Stomach (tissue), 9 donors: Measurements from ENCODE around the gene CFAP46. TPM values are rescaled to one million over a fixed set of nuclear protein-coding genes. Genes with fewer than 3 reads are reported as not detected.

Experiments
- DNase-seq, 2 donors: peaks; one replicate each; pipeline versions ENCODE4 v3.0.0 to v3.0.0-alpha.2; 2013 to 2019
- H3K27ac ChIP-seq, 5 donors: fragments of 200-600 bp in 4 of 5; sonication (generic) in 4 of 5; one replicate each; pipeline ENCODE4 v1.5.1; 2013 to 2019; ENCODE audit warnings: mild to moderate bottlenecking in 1 of 5, moderate library complexity in 1 of 5
- H3K27me3 ChIP-seq, 3 donors: fragments of 200-600 bp; sonication (generic); one replicate each; pipeline ENCODE4 v1.5.1; 2017 to 2019; ENCODE audit warnings: mixed run types in 1 of 3
- H3K36me3 ChIP-seq, 4 donors: fragments of 200-600 bp; sonication (generic); 1 replicate in 3 of 4; 2 replicates in 1 of 4; pipeline ENCODE4 v1.5.1; 2016 to 2019
- H3K4me1 ChIP-seq, 4 donors: fragments of 200-600 bp; sonication (generic); one replicate each; pipeline ENCODE4 v1.5.1; 2016 to 2019
- H3K4me3 ChIP-seq, 4 donors: fragments of 200-600 bp; sonication (generic) in 3 of 4; one replicate each; pipeline ENCODE4 v1.5.1; 2016 to 2019; ENCODE audit warnings: mild to moderate bottlenecking in 1 of 4
- H3K9me3 ChIP-seq, 4 donors: fragments of 200-600 bp; sonication (generic); one replicate each; pipeline ENCODE4 v1.5.1; 2016 to 2019
- CTCF ChIP-seq, 7 experiments: fragments of 450-650 bp in 4 of 7; fragments of 200-600 bp in 3 of 7; sonication (generic) in 3 of 7; IDR thresholded peaks; one replicate each; pipeline ENCODE4 v1.5.1; 2016 to 2019; ENCODE audit warnings: antibody characterized with exemption in 7 of 7, control low read depth in 2 of 7, mild to moderate bottlenecking in 1 of 7
- EP300 ChIP-seq: sonication (generic); formaldehyde crosslinking; IDR thresholded peaks from one replicate; pipeline ENCODE4 v1.6.1; 2017; ENCODE audit warnings: antibody characterized with exemption
- POLR2A ChIP-seq, 4 donors: fragments of 450-650 bp; IDR thresholded peaks; one replicate each; pipeline ENCODE4 v1.6.1; 2016; ENCODE audit warnings: antibody characterized with exemption in 4 of 4, control low read depth in 2 of 4, mild to moderate bottlenecking in 1 of 4, moderate library complexity in 1 of 4
- POLR2AphosphoS5 ChIP-seq, 3 donors: sonication (generic); formaldehyde crosslinking; IDR thresholded peaks; one replicate each; pipeline ENCODE4 v1.6.1; 2016; ENCODE audit warnings: antibody characterized with exemption in 3 of 3
- WGBS, 5 donors: extraction: QIAGEN DNeasy Blood & Tissue Kit in 3 of 5; methylation state at CpG; one replicate each; pipeline versions ENCODE4 v1.1.5 to v1.1.7; 2013 to 2018; 5-methylcytosine and 5-hydroxymethylcytosine counted together
- intact Hi-C: fragments of 100-400 bp; cut with DNase I; formaldehyde crosslinking; loops from one replicate; pipeline ENCODE4 v1.15.1; 2023; ENCODE audit warnings: low total_unique reads
- polyA plus RNA-seq, 3 donors: library from polyadenylated mRNA; stranded (reverse); fragments of 200-250 nt; gene quantifications; one replicate each; pipeline ENCODE4 v1.2.3, GENCODE V29; 2013
- total RNA-seq, 5 donors: library from RNA; depleted of rRNA; stranded (reverse); fragments of >200 nt; gene quantifications; one replicate each; pipeline versions ENCODE4 v1.1.0 to v1.2.3, GENCODE V29; 2014 to 2016
- donor health status: healthy with polysubstance abuse.
- donor health status: Bipolar disorder and iron deficiency.
- donor health status: healthy.

The CFAP46 gene
- total and polyA plus RNA-seq, 8 donors, result under 0.01 to 5.8 (median 1.8) TPM; not detected in 1

GRCh38 chr10:132977807-132978206, 35.4 kb upstream of the CFAP46 start:
- intact Hi-C loops, result no loop called here
- TF ChIP-seq POLR2AphosphoS5 (IDR thresholded peaks at IDR 0.05), result no peak
- TF ChIP-seq EP300, result no peak
- TF ChIP-seq CTCF (IDR thresholded peaks at IDR 0.05), result no peak
- no peak for TF ChIP-seq POLR2A (IDR thresholded peaks at IDR 0.05)
- WGBS, 5 donors, result 64 to 78% (median 72%) methylated on average over 27 of the region's 27 CpGs
- H3K4me1 ChIP-seq, result peaks cover 0 to 5% (median 0%) of the 10 kb centered on the region in 4 donors
- no peak overlapping the region for H3K27ac ChIP-seq
- H3K36me3 ChIP-seq, result no peaks in the 10 kb centered on the region
- no peak for DNase-seq
- no peak overlapping the region for H3K4me3 ChIP-seq
- H3K9me3 ChIP-seq, result no peaks in the 10 kb centered on the region
- peaks cover 0 to 76% (median 36%) of the 10 kb centered on the region in 3 donors for H3K27me3 ChIP-seq

- no peak for DNase-seq
- H3K36me3 ChIP-seq, result no peaks in the 10 kb centered on the region
Observed at GRCh38 chr10:132977076-132977475, 34.7 kb upstream of the CFAP46 start.

DNA sequence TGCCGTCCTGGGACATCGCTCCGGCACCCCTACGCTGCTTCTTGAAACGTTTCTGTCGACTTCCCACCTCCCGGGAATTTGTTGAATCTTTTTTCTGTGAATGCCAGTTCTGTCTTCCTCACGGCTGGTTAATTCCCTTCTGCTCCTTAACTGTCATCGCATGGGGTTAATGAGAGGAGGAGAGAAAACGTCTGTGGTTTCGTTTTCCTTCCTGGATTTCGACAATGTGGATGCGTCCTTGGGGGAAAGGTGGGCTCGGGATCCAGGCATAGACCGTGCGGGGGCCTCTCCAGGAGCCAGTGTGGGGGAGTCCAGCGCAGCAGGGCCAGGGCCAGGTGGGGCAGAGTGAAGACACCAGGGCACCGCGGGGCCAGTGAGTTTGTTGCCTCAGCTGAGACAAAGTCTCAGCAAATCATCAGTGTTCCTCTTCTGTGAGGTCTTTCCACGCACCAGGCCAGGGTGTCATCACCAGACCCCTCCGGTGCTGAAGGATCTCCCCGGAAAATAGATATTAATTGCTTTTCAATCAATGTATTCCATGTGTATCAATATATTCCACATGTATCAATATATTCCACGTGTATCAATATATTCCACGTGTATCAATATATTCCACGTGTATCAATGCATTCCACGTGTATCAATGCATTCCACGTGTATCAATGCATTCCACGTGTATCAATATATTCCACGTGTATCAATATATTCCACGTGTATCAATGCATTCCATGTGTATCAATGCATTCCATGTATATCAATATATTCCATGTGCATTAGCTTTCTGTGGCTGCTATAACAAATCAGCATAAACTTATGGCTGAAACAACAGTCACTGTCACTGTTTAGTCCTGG, 33.7 kb upstream of the CFAP46 start:
- peaks cover 0 to 2% (median 0%) of the 10 kb centered on the region in 4 donors for H3K9me3 ChIP-seq
- intact Hi-C loops, result no loop called here
- H3K4me1 ChIP-seq, result peaks cover 0 to 2% (median 0%) of the 10 kb centered on the region in 4 donors
- H3K4me3 ChIP-seq, result no peak overlapping the region
- TF ChIP-seq EP300, result no peak
- TF ChIP-seq POLR2AphosphoS5 (IDR thresholded peaks at IDR 0.05), result no peak
- TF ChIP-seq POLR2A (IDR thresholded peaks at IDR 0.05), result no peak
- no peaks in the 10 kb centered on the region for H3K36me3 ChIP-seq
- no peak overlapping the region for H3K27ac ChIP-seq
- WGBS, 5 donors, result 70 to 79% (median 76%) methylated on average over 30 of the region's 30 CpGs
- DNase-seq, result no peak
- peaks cover 0 to 86% (median 51%) of the 10 kb centered on the region in 3 donors for H3K27me3 ChIP-seq

More at GRCh38 chr10:132977076-132977475, 34.7 kb upstream of the CFAP46 start:
- peaks cover 0 to 5% (median 0%) of the 10 kb centered on the region in 4 donors for H3K4me1 ChIP-seq
- no peak overlapping the region for H3K4me3 ChIP-seq
- H3K27ac ChIP-seq, result no peak overlapping the region
- no peaks in the 10 kb centered on the region for H3K9me3 ChIP-seq
- intact Hi-C loops, result no loop called here
- 87 to 94% (median 92%) methylated on average over 21 to 25 of the region's 25 CpGs for WGBS, 5 donors
- H3K27me3 ChIP-seq, result peaks cover 0 to 84% (median 43%) of the 10 kb centered on the region in 3 donors
- TF ChIP-seq EP300, result no peak
- no peak for TF ChIP-seq POLR2AphosphoS5 (IDR thresholded peaks at IDR 0.05)
- TF ChIP-seq CTCF (IDR thresholded peaks at IDR 0.05), result no peak
- no peak for TF ChIP-seq POLR2A (IDR thresholded peaks at IDR 0.05)

- Histone ChIP-seq H3K27me3 (peaks cover 0 to 86% (median 56%) of the 10 kb centered on the region in 3 donors), H3K9me3 (peaks cover 0 to 11% (median 4%) of the 10 kb centered on the region in 4 donors), H3K27ac (no peak overlapping the region), H3K36me3 (no peaks in the 10 kb centered on the region), H3K4me3 (no peak overlapping the region), H3K4me1 (no peaks in the 10 kb centered on the region)
- DNase-seq, result no peak
- 61 to 68% (median 66%) methylated on average over 26 to 28 of the region's 28 CpGs for WGBS, 5 donors
- TF ChIP-seq EP300, result no peak
- intact Hi-C loops, result no loop called here
Observed at GRCh38 chr10:132974886-132975830, 32.8 kb upstream of the CFAP46 start.

DNA sequence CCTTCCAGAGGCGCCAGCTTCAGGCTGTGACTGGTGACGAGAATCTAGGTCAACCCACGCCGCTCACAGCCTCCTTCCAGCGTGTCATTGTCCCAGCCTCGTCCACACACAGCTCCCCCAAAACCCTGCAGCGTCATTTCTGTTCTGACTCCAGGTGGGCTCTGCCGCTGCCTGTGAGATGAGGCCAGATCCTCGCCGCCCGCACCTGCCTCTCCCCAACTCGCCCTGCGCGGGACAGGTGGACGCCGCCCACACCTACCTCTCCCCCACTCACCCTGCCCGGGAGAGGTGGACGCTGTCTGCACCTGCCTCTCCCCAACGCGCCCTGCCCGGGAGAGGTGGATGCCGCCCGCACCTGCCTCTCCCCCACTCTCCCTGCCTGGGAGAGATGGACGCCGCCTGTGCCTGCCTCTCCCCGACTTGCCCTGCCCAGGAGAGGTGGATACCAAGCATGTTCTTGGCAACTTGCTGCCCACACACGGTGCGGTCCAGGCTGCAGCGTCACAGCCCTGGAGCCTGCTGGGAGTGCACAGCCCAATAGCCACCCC, 32.0 kb upstream of the CFAP46 start:
- no peak overlapping the region for H3K4me3 ChIP-seq
- H3K27ac ChIP-seq, result no peak overlapping the region
- no peak for DNase-seq
- peaks cover 0 to 86% (median 56%) of the 10 kb centered on the region in 3 donors for H3K27me3 ChIP-seq
- TF ChIP-seq POLR2AphosphoS5 (IDR thresholded peaks at IDR 0.05), result no peak
- TF ChIP-seq CTCF (IDR thresholded peaks at IDR 0.05), result no peak
- TF ChIP-seq POLR2A (IDR thresholded peaks at IDR 0.05), result no peak
- TF ChIP-seq EP300, result no peak
- no peaks in the 10 kb centered on the region for H3K4me1 ChIP-seq
- no peaks in the 10 kb centered on the region for H3K36me3 ChIP-seq
- peaks cover 0 to 14% (median 4%) of the 10 kb centered on the region in 4 donors for H3K9me3 ChIP-seq
- WGBS, 5 donors, result 72 to 83% (median 78%) methylated on average over 26 to 29 of the region's 29 CpGs
- intact Hi-C loops, result no loop called here
